Activated CD8-positive, alpha-beta T cell treated with anti-CD3 and anti-CD28 coated beads, Interleukin-2, amount 10 ng/mL, durations not matched to agents 7 days and 5 days (primary cell): ENCODE results near the gene TAAR8. TPM values are rescaled to one million over a fixed set of nuclear protein-coding genes. Genes with fewer than 3 reads are reported as not detected.
"Not testable (repeated sequence)": the region's sequence is repeated elsewhere in the genome, so short reads cannot be mapped to it uniquely, and the experiment has no call there.

Source experiments
- ATAC-seq: fragments of 150-1000 bp; cut with Tn5 transposase; one replicate; pipeline ENCODE4 v1.10.0; 2021; ENCODE audit warnings: moderate library complexity
- CTCF ChIA-PET: fragments of 350-600 bp; sonication (Branson Sonifier 250); formaldehyde crosslinking; loops from one replicate; lab custom pipeline; 2021; ENCODE audit warnings: antibody characterized with exemption; lab: Charles Lee
- POLR2A ChIA-PET: fragments of 350-600 bp; sonication (Branson Sonifier 250); formaldehyde crosslinking; loops from one replicate; lab custom pipeline; 2021; ENCODE audit warnings: antibody characterized with exemption; lab: Charles Lee
- DNase-seq: peaks from one replicate; pipeline ENCODE4 v3.0.0-alpha.2; 2020
- H3K27ac Mint-ChIP-seq: one replicate; pipeline ENCODE4 v1.8.0; 2021; ENCODE audit warnings: mild to moderate bottlenecking, mixed read lengths
- H3K27me3 Mint-ChIP-seq: one replicate; pipeline ENCODE4 v1.8.0; 2021; ENCODE audit warnings: low read depth, mixed read lengths
- H3K36me3 Mint-ChIP-seq: one replicate; pipeline ENCODE4 v1.8.0; 2021; ENCODE audit warnings: low read depth, mixed read lengths
- H3K4me1 Mint-ChIP-seq: one replicate; pipeline ENCODE4 v1.8.0; 2021; ENCODE audit warnings: low read depth, mixed read lengths
- H3K4me3 Mint-ChIP-seq: one replicate; pipeline ENCODE4 v1.8.0; 2021; ENCODE audit warnings: mild to moderate bottlenecking, mixed read lengths
- H3K9me3 Mint-ChIP-seq: one replicate; pipeline ENCODE4 v1.8.0; 2022; ENCODE audit warnings: mixed read lengths; ENCODE audit not compliant: insufficient read depth
- total RNA-seq, 2 experiments: library from RNA; stranded (reverse); gene quantifications; one replicate each; pipeline ENCODE4 v1.2.3, GENCODE V29; 2021

Gene TAAR8
- total RNA-seq, 2 experiments from 2014 or later, result not detected

DNA sequence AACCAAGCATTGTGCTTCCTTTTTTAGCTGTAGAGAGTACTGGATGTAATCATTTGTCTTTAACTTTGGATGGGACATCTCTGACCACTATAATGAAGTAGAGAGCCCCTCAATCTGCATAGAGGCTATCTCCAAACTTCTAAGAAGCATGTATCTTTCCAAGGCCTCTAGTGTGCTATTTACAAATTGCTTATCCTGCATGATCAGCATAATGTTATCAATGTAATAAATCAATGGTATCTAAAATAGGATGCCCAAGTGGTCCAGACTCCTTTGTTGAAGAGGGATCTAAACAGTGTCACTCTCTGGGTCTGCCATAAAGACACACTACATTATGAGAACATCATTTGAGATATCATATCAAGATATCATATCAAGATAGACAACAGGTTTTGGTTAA is 7.6 kb upstream of the TAAR8 start:
- peaks cover 35% of the 10 kb centered on the region for H3K27me3 Mint-ChIP-seq
- DNase-seq (no peak), ATAC-seq (no peak)
- ChIA-PET POLR2A (no interaction called here), CTCF (no interaction called here)
- no peaks in the 10 kb centered on the region for H3K36me3 Mint-ChIP-seq
- H3K9me3 Mint-ChIP-seq, result no peaks in the 10 kb centered on the region
- no peak overlapping the region for H3K27ac Mint-ChIP-seq
- no peaks in the 10 kb centered on the region for H3K4me1 Mint-ChIP-seq
- H3K4me3 Mint-ChIP-seq, result no peak overlapping the region

DNA sequence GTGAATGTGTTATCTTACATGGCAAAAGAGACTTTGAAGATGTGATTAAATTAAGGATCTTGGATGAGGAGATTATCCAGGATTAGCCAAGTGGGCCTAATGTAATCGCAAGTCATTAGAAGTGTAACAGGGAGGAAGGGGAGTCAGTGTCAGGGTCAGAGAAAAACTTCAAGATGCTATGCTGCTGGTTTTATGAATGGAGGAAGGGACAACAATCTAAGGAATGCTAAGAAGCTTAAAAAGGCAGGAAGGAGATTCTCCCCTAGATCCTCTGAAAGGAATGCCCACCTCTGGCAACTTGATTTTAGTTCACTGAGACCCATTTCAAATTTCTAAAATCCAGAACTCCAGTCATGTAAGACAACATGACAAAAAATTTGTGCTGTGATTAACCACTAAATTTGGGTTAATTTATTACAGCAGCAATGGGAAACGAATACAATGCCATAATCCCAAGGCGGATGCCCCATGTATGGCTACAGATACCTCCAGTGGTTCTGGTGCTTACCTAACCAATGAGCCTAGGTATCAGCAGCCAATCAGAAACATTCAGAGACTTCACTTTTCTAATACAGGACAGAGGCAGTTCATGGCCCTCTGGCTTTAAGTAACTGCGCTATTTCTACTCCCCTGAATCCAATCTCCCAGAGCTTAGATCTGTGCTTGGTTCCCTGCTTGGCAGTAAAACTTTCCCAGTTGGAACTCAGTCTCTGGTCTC is 3.6 kb upstream of the TAAR8 start:
- DNase-seq (no peak), ATAC-seq (no peak)
- ChIA-PET POLR2A (no interaction called here), CTCF (no interaction called here)
- Mint-ChIP-seq H3K9me3 (no peaks in the 10 kb centered on the region), H3K27ac (no peak overlapping the region), H3K36me3 (no peaks in the 10 kb centered on the region), H3K4me3 (no peak overlapping the region), H3K27me3 (peaks cover 25% of the 10 kb centered on the region), H3K4me1 (no peaks in the 10 kb centered on the region)

DNA sequence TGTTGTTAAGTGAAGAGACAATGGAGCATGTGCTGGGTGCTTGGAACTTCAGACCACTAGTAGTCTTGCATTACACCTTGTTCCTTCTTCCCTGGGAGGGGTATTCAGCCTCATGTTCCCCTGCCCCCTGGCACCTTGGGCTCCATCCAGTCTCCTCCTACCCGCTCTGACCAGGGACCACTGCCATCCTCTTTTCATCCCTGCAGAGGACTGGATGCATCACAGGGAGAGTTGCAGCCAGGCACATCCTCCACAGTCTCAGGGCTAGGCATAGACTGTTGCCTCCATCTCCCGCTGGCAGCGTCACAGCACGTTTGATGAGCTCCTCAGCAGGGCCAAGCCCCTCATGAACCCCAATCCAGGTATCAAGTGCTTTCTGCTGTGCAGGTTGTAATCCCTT is 1.3 kb upstream of the TAAR8 start:
- no peaks in the 10 kb centered on the region for H3K4me1 Mint-ChIP-seq
- CTCF ChIA-PET, result interaction anchor here (1.1 kb wide), 1 partner anchor 9 kb away, joined by 3 read pairs; no protein-coding TSS in a partner anchor
- POLR2A ChIA-PET, result no interaction called here
- no peak overlapping the region for H3K4me3 Mint-ChIP-seq
- ATAC-seq (no peak), DNase-seq (no peak)
- no peaks in the 10 kb centered on the region for H3K9me3 Mint-ChIP-seq
- H3K36me3 Mint-ChIP-seq, result no peaks in the 10 kb centered on the region
- H3K27me3 Mint-ChIP-seq, result peaks cover 17% of the 10 kb centered on the region
- H3K27ac Mint-ChIP-seq, result no peak overlapping the region

DNA sequence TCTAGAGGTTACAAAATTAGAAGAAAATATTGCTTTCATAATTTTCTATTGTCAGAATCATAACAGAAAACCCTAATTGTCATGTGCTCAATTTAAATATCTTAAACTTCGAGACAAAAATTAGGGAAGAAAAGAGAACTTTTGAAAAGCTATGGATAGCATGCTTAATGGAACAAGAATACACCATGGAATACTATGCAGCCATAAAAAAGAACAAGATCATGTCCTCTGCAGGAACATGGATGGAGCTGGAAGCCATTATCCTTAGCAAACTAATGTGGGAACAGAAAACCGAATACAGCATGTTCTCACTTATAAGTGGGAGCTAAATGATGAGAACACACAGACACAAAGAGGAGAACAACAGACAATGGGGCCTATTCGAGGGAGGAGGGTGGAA is 7.6 kb downstream of the TAAR8 start:
- CTCF ChIA-PET, result interaction anchor here (1.0 to 1.5 kb wide), 2 partner anchors 9 to 30 kb away, joined by 3 read pairs; no protein-coding TSS in a partner anchor
- H3K27me3 Mint-ChIP-seq, result peaks cover 16% of the 10 kb centered on the region
- H3K9me3 Mint-ChIP-seq, POLR2A ChIA-PET, H3K27ac Mint-ChIP-seq, H3K36me3 Mint-ChIP-seq, ATAC-seq, DNase-seq, H3K4me3 Mint-ChIP-seq, H3K4me1 Mint-ChIP-seq: not testable (repeated sequence)

DNA sequence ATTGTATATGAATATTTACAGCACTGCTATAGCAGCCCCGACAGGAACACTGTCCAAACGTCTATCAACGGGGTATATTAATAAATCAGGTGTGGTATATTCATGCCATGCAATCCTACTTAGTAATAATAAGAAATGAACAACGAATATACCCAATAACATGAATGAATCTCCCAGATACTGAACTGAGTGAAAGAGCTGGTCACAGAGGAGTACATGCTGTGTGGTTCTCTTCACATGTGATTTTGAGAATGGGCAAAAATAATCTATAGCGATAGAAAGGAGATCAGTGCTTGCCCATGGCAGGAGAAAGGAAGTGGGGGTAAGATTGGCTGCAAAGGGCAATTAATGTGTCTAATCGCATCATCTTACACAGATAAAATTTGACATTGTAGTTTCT is 13.9 kb downstream of the TAAR8 start:
- H3K4me3 Mint-ChIP-seq, result no peak overlapping the region
- no peaks in the 10 kb centered on the region for H3K9me3 Mint-ChIP-seq
- POLR2A ChIA-PET, result no interaction called here
- H3K4me1 Mint-ChIP-seq, result no peaks in the 10 kb centered on the region
- H3K27ac Mint-ChIP-seq, result no peak overlapping the region
- H3K36me3 Mint-ChIP-seq, result no peaks in the 10 kb centered on the region
- H3K27me3 Mint-ChIP-seq, result peaks cover 10% of the 10 kb centered on the region
- CTCF ChIA-PET, result no interaction called here
- DNase-seq (no peak), ATAC-seq (no peak)

DNA sequence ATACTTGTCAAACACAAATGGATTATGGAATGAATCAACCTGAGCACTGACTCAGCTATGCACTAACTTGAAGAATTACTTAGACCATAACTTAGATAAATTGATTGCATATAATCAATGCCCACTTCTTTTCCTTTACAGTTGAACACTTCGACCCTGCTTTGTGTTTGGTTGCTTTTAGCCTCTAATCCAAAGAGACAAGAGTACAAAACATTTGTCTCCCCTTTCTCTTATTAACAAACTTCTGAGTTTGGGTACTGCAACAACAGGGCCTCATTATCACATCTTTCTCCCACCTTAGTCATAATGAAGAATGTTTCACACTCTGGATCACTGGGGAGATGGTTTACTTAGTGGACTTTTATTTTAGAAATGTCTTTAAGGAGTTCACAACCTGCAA is 15.1 kb downstream of the TAAR8 start:
- Mint-ChIP-seq H3K27me3 (peaks cover 13% of the 10 kb centered on the region), H3K9me3 (no peaks in the 10 kb centered on the region), H3K36me3 (no peaks in the 10 kb centered on the region), H3K27ac (no peak overlapping the region), H3K4me3 (no peak overlapping the region), H3K4me1 (no peaks in the 10 kb centered on the region)
- ATAC-seq (no peak), DNase-seq (no peak)
- CTCF ChIA-PET, result no interaction called here
- POLR2A ChIA-PET, result no interaction called here

DNA sequence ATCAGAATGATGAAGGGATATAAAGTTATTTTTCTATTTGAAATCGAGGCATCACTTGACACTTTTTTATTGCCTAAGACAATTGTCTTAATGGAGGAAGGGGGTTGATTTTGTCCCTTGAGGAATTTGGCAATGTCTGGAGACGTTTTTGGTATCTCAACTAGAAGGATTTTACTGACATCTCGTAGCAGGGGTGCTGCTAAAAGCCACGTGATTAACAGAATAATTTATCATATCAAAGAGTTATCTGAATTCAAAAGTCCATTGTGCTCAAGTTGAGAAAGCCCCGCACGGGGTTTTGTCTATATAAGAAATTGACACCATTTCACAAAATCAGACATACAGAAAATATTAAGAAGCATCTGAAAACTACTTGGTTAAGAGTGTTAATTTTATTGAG is 16.1 kb downstream of the TAAR8 start:
- DNase-seq (no peak), ATAC-seq (no peak)
- Mint-ChIP-seq H3K27ac (no peak overlapping the region), H3K36me3 (no peaks in the 10 kb centered on the region), H3K27me3 (peaks cover 11% of the 10 kb centered on the region), H3K4me3 (no peak overlapping the region), H3K9me3 (no peaks in the 10 kb centered on the region), H3K4me1 (no peaks in the 10 kb centered on the region)
- POLR2A ChIA-PET, result interaction anchor here (0.6 kb wide), 1 partner anchor 194 kb away, joined by 4 read pairs; no protein-coding TSS in a partner anchor
- CTCF ChIA-PET, result no interaction called here

DNA sequence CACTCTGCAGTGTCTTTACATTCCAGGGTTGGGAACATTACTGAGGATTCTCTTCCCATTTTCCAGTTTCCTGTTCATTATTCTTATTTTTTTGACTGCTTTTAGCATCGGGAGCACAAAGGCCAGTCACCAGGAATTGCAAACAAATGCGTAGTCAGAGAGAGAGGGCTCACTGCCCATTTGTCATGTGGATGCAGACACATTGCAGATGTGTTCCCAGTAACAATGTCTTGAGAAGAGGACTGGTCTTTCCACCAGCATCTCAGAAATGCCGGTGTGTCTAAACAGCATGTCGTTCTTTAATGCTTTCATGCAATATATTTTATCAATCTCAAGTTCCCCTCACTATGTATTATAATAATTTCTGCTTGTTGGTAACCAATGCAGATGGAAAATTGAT is 16.7 kb downstream of the TAAR8 start:
- DNase-seq (no peak), ATAC-seq (no peak)
- H3K4me3 Mint-ChIP-seq, result no peak overlapping the region
- no peaks in the 10 kb centered on the region for H3K9me3 Mint-ChIP-seq
- peaks cover 11% of the 10 kb centered on the region for H3K27me3 Mint-ChIP-seq
- no peak overlapping the region for H3K27ac Mint-ChIP-seq
- no peaks in the 10 kb centered on the region for H3K36me3 Mint-ChIP-seq
- ChIA-PET POLR2A (no interaction called here), CTCF (no interaction called here)
- no peaks in the 10 kb centered on the region for H3K4me1 Mint-ChIP-seq

DNA sequence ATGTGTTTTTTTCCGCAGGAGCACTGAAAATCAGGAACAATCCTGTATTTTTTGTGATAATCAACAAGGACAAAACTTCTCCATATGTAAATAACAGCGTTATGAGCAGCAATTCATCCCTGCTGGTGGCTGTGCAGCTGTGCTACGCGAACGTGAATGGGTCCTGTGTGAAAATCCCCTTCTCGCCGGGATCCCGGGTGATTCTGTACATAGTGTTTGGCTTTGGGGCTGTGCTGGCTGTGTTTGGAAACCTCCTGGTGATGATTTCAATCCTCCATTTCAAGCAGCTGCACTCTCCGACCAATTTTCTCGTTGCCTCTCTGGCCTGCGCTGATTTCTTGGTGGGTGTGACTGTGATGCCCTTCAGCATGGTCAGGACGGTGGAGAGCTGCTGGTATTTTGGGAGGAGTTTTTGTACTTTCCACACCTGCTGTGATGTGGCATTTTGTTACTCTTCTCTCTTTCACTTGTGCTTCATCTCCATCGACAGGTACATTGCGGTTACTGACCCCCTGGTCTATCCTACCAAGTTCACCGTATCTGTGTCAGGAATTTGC is 17.8 kb downstream of the TAAR8 start, which contains the start of gene TAAR6:
TSS of gene TAAR6 (plus strand) at position 102 of the 557 bp plus-strand sequence. CDS start at position 102, 0 bp downstream.
- Mint-ChIP-seq H3K27ac (no peak within 1 kb of the TSS), H3K4me1 (no peaks in the 10 kb centered on the region), H3K27me3 (peaks cover 13% of the 10 kb centered on the region), H3K4me3 (no peak within 1 kb of the TSS), H3K9me3 (no peaks in the 10 kb centered on the region), H3K36me3 (no peaks in the 10 kb centered on the region)
- no peak for ATAC-seq
- no peak for DNase-seq
- ChIA-PET CTCF (no interaction called here), POLR2A (no interaction called here)

DNA sequence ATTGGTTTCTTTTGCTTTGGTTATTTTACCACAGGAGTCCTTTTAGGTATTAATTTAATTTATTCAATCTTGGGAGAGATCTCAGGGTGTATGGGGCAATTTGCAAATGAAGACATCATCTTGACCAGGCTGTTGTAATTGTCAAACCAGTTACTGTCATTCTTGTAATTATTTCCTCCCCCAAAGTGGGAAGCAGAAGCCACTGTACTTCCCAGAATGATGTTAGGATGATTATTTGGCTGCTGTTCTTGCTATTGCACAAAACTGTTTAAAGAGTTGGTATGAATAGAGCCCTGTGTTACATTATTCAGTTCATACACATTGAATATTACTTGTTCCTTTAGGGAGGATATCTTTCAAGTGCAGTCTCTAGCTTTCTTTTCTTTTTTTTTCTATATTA is 19.3 kb downstream of the TAAR8 start:
- Mint-ChIP-seq H3K4me3 (no peak overlapping the region), H3K9me3 (no peaks in the 10 kb centered on the region), H3K36me3 (no peaks in the 10 kb centered on the region), H3K4me1 (no peaks in the 10 kb centered on the region), H3K27ac (no peak overlapping the region), H3K27me3 (peaks cover 12% of the 10 kb centered on the region)
- ChIA-PET POLR2A (no interaction called here), CTCF (no interaction called here)
- no peak for ATAC-seq
- DNase-seq, result no peak

DNA sequence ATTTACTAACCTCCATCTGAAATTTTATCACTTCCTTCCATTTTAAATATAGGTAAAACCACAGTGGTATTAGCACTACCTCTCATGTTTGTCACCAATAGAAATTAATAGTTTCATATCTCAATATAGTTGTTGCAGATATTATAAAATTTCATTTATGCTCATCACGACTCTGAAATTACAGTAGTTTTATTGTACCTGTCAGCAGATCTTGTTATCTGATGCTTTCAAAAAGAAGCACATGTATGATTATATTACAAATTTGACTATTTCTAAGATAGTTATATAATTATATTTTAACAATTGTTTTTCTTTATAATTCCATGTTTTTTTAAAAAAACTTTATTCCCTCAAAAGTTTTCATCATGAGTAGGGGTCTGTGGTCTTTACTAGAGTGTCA is 32.2 kb downstream of the TAAR8 start:
- POLR2A ChIA-PET, result no interaction called here
- H3K36me3 Mint-ChIP-seq, result no peaks in the 10 kb centered on the region
- ATAC-seq, result no peak
- H3K27ac Mint-ChIP-seq, result no peak overlapping the region
- no peaks in the 10 kb centered on the region for H3K4me1 Mint-ChIP-seq
- no peaks in the 10 kb centered on the region for H3K9me3 Mint-ChIP-seq
- CTCF ChIA-PET, result no interaction called here
- peaks cover 8% of the 10 kb centered on the region for H3K27me3 Mint-ChIP-seq
- no peak overlapping the region for H3K4me3 Mint-ChIP-seq
- DNase-seq, result no peak

DNA sequence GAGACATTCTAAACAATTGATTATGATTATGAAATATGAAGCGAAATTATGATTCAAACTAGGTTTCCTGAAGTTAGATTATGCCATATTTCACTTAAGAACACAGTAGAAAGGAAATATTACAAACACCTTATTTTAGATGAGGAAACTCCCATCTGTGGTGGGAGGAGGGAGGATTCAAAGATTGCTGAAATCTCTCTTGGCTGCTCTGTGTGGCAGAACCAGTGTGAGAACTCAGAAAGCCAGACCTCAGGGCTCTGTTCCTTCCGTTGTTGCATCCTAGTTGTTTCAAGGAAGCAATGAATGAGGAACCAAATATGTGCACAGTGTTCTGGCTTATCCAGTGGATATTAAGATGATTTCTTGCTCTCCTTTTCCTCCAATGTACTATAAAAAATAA is 35.0 kb downstream of the TAAR8 start:
- H3K27me3 Mint-ChIP-seq, result peaks cover 10% of the 10 kb centered on the region
- H3K9me3 Mint-ChIP-seq, result no peaks in the 10 kb centered on the region
- no peak overlapping the region for H3K4me3 Mint-ChIP-seq
- no peaks in the 10 kb centered on the region for H3K4me1 Mint-ChIP-seq
- CTCF ChIA-PET, result no interaction called here
- no peak for DNase-seq
- POLR2A ChIA-PET, result no interaction called here
- no peak overlapping the region for H3K27ac Mint-ChIP-seq
- no peaks in the 10 kb centered on the region for H3K36me3 Mint-ChIP-seq
- ATAC-seq, result no peak
